DOHH2 (cell line): ENCODE results near the gene SSPN.

ENCODE experiments used
- H3F3A ChIP-seq: fragments of 200-600 bp; sonication (generic), shearing (Covaris generic); 2 replicates; pipeline ENCODE4 v1.6.0; 2016; ENCODE audit warnings: antibody characterized with exemption, mild to moderate bottlenecking; ENCODE audit not compliant: control insufficient read depth, insufficient read depth
- H3K27ac ChIP-seq: fragments of 200-600 bp; sonication (generic); 2 replicates; pipeline ENCODE4 v1.5.1; 2014; ENCODE audit warnings: low read depth, mild to moderate bottlenecking, low read length, moderate library complexity
- H3K27me3 ChIP-seq: fragments of 200-600 bp; sonication (generic); 2 replicates; pipeline ENCODE4 v1.6.1; 2014; ENCODE audit warnings: mild to moderate bottlenecking, low read length, mixed read lengths; ENCODE audit not compliant: control insufficient read depth
- H3K36me3 ChIP-seq: fragments of 200-600 bp; sonication (generic); 2 replicates; pipeline ENCODE4 v1.6.1; 2014; ENCODE audit warnings: mild to moderate bottlenecking, low read length, moderate library complexity, mixed read lengths; ENCODE audit not compliant: control insufficient read depth
- H3K4me1 ChIP-seq: fragments of 200-600 bp; sonication (generic); 2 replicates; pipeline ENCODE4 v1.6.1; 2014; ENCODE audit warnings: mild to moderate bottlenecking, low read length, mixed read lengths; ENCODE audit not compliant: control insufficient read depth
- H3K4me2 ChIP-seq: fragments of 200-600 bp; sonication (generic); 2 replicates; pipeline ENCODE4 v1.6.0; 2014; ENCODE audit warnings: mild to moderate bottlenecking, low read length, moderate library complexity
- H3K4me3 ChIP-seq: fragments of 200-600 bp; sonication (generic); 2 replicates; pipeline ENCODE4 v1.5.1; 2014; ENCODE audit warnings: mild to moderate bottlenecking, low read length, mixed read lengths
- H3K79me2 ChIP-seq: fragments of 200-600 bp; sonication (generic); 2 replicates; pipeline ENCODE4 v1.6.1; 2014; ENCODE audit warnings: mild to moderate bottlenecking, low read length, mixed read lengths; ENCODE audit not compliant: control insufficient read depth
- H3K9me2 ChIP-seq: fragments of 200-600 bp; sonication (generic); replicated peaks from 2 replicates; pipeline ENCODE4 v1.6.1; 2014; ENCODE audit warnings: mild to moderate bottlenecking, low read length, mixed read lengths; ENCODE audit not compliant: control insufficient read depth
- H3K9me3 ChIP-seq: fragments of 200-600 bp; sonication (generic); 2 replicates; pipeline ENCODE4 v1.6.1; 2014; ENCODE audit warnings: antibody characterized with exemption, low read length, mixed read lengths; ENCODE audit not compliant: control insufficient read depth, insufficient read depth
- H4K20me1 ChIP-seq: fragments of 200-600 bp; sonication (generic); 2 replicates; pipeline ENCODE4 v1.6.0; 2014; ENCODE audit warnings: low read depth, mild to moderate bottlenecking, antibody characterized with exemption, low read length, moderate library complexity; ENCODE audit not compliant: control insufficient read depth, insufficient read depth
- EZH2phosphoT487 ChIP-seq: fragments of 200-600 bp; sonication (generic); IDR thresholded peaks from 2 replicates; pipeline ENCODE4 v1.6.1; 2017; ENCODE audit warnings: borderline replicate concordance, mild to moderate bottlenecking, antibody characterized with exemption, low read length, moderate library complexity, mixed read lengths
- TF ChIP-seq, protein P1 (sequence below): fragments of 200-600 bp; sonication (generic); IDR thresholded peaks from one replicate; pipeline ENCODE4 v1.5.1; 2014; ENCODE audit warnings: antibody characterized with exemption, mild to moderate bottlenecking, low read depth, low read length; ENCODE audit not compliant: poor library complexity, severe bottlenecking

The SSPN gene

DNA sequence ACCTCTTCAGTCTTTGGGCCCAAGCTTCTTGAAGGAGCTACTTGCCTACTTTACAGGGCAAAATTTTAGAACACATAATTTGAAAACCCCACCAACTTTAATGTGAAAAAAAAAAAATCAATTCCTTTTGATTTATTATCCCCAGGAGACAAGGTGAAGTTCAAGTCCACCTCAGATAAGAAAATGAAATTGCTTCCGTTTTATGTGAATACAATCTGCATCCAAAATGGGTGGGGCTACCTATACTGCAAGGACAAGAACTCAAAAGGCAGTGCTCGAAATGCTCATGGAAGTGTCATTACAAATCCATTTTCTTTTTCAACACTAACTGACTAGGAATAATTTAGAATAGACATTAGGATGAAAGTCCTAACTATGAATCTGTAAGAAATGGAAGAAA lies 45.7 kb downstream of the SSPN start:
- no peak overlapping the region for H3K4me2 ChIP-seq

DNA sequence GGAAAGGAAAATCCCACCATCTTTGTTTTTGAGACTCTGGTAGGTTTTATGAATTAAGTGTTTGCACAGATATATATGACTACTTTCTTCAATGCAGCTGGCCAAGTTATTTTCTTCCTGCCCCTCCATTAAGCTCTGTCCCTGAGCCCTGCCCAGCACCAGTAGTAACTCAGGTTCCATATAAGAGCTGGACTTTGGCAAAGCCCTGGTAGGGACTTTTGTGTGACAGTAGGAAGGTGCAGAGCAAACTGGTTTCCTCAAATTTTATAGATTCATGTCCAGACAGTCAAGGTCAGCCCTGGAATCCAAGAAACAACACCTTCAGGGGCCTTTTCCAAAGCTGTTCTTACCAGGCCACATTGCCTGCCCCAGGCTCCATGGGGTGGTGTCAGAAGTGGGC lies 47.3 kb downstream of the SSPN start:
- Histone ChIP-seq H3K4me1 (no peaks in the 10 kb centered on the region), H3K27ac (no peak overlapping the region), H3K36me3 (no peaks in the 10 kb centered on the region), H3K27me3 (no peaks in the 10 kb centered on the region), H3K9me3 (no peaks in the 10 kb centered on the region), H3K79me2 (no peaks in the 10 kb centered on the region), H3K4me3 (no peak overlapping the region), H3F3A (no peaks in the 10 kb centered on the region), H4K20me1 (no peaks in the 10 kb centered on the region), H3K9me2 (no peaks in the 10 kb centered on the region), H3K4me2 (no peak overlapping the region)
- no peak for TF ChIP-seq EZH2phosphoT487
- TF ChIP-seq, protein P1, sequence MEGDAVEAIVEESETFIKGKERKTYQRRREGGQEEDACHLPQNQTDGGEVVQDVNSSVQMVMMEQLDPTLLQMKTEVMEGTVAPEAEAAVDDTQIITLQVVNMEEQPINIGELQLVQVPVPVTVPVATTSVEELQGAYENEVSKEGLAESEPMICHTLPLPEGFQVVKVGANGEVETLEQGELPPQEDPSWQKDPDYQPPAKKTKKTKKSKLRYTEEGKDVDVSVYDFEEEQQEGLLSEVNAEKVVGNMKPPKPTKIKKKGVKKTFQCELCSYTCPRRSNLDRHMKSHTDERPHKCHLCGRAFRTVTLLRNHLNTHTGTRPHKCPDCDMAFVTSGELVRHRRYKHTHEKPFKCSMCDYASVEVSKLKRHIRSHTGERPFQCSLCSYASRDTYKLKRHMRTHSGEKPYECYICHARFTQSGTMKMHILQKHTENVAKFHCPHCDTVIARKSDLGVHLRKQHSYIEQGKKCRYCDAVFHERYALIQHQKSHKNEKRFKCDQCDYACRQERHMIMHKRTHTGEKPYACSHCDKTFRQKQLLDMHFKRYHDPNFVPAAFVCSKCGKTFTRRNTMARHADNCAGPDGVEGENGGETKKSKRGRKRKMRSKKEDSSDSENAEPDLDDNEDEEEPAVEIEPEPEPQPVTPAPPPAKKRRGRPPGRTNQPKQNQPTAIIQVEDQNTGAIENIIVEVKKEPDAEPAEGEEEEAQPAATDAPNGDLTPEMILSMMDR = no peak

More for the DNA sequence above, 45.7 kb downstream of the SSPN start:
- no peaks in the 10 kb centered on the region for H3K9me3 ChIP-seq
- no peaks in the 10 kb centered on the region for H3K27me3 ChIP-seq
- H3K4me1 ChIP-seq = no peaks in the 10 kb centered on the region
- H3F3A ChIP-seq = no peaks in the 10 kb centered on the region
- H4K20me1 ChIP-seq = no peaks in the 10 kb centered on the region
- TF ChIP-seq, protein P1 = no peak
- TF ChIP-seq EZH2phosphoT487 = no peak
- no peak overlapping the region for H3K4me3 ChIP-seq
- H3K79me2 ChIP-seq = no peaks in the 10 kb centered on the region
- no peak overlapping the region for H3K27ac ChIP-seq
- no peaks in the 10 kb centered on the region for H3K36me3 ChIP-seq
- no peaks in the 10 kb centered on the region for H3K9me2 ChIP-seq

DNA sequence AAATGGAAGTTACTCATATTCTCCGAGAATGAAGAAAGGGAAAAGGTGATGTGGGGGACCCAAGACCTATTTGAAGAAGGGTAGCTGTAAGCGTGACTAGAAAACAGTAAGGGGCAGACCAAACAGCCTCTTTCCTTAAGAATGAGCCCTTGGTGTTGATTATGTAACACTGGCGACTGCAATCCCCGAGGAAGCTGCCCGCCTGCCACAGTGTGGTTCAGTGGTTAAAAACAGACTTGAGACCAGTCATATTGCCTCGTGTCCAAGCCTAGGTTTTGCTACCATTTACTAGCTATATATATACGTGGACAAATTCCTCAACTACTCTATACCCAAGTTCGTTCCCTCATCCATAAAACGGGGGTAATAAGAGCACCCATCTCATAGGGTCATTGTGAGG lies 49.1 kb downstream of the SSPN start:
- no peak overlapping the region for H3K4me3 ChIP-seq
- no peak for TF ChIP-seq EZH2phosphoT487
- TF ChIP-seq, protein P1 = no peak
- no peaks in the 10 kb centered on the region for H4K20me1 ChIP-seq
- H3K27ac ChIP-seq = no peak overlapping the region
- H3K27me3 ChIP-seq = no peaks in the 10 kb centered on the region
- H3K4me2 ChIP-seq = no peak overlapping the region
- no peaks in the 10 kb centered on the region for H3K9me3 ChIP-seq
- H3K36me3 ChIP-seq = no peaks in the 10 kb centered on the region
- H3K9me2 ChIP-seq = no peaks in the 10 kb centered on the region
- no peaks in the 10 kb centered on the region for H3F3A ChIP-seq
- H3K4me1 ChIP-seq = no peaks in the 10 kb centered on the region
- no peaks in the 10 kb centered on the region for H3K79me2 ChIP-seq
